GM12874 (cell line): ENCODE measurements around the gene RCHY1.

Experiments
- CTCF ChIP-seq: IDR thresholded peaks from 2 replicates; pipeline ENCODE4 v1.5.1; 2011; ENCODE audit warnings: low read depth, mild to moderate bottlenecking, control low read depth, low read length, moderate library complexity; ENCODE audit not compliant: insufficient read depth

The RCHY1 gene

GRCh38 chr4:75514131-75514948 lies at the start of gene RCHY1, which contains the start of gene THAP6:
Gene RCHY1, minus strand, starts transcription at chr4:75514403. Its CDS starts 117 bp downstream, at chr4:75514286.
Gene THAP6, plus strand, starts transcription at chr4:75514473. Its CDS starts 980 bp downstream, at chr4:75515453.
- no peak for TF ChIP-seq CTCF

GRCh38 chr4:75561789-75562188 lies 47.6 kb upstream of the RCHY1 start:
- TF ChIP-seq CTCF, result no peak

- no peak for TF ChIP-seq CTCF
Observed at GRCh38 chr4:75557696-75558095, 43.5 kb upstream of the RCHY1 start.

DNA sequence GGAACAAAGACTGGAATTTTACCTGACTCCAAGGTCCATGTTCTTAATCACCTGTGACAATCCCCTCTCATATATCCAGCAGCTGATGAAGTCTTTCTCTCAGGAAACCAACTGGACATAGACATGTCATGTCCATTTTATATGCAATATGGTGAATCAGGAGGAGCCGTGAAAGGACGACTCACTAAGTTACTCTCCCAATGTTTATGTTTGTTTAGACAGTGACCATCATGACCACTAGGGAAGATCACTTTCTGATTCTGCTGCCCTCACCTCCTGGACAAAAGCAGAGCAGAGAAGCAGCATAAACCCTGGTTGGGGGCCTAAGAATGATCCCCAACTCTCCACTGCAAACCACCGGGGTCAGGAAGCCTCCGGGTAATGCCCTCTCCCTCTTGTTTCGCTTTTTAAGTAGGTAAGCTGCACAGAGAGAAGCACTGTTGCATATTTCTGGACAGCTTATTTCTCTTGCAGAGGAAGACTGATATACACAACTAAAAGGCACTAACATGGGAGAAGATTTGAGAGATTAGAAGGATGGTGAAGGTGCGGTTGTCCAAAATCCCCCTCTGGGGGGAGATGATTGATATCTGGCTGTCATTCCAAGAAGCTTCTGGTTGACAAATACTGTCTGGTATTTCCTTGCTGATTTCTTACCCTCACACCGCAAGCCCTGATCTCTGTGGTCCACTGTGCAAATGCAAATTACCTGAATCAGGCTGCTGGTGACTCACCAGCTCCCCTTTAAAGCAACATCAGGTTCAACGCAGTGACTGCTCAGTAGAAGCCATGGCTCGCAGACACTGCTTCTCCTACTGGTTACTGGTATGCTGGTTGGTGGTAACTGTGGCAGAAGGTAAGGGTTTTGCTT lies 41.3 kb upstream of the RCHY1 start, which contains the start of gene ODAPH:
Gene ODAPH, plus strand, starts transcription at position 773 of the 871 bp plus-strand sequence. Its CDS starts 17 bp downstream, at position 790.
- TF ChIP-seq CTCF, result no peak

GRCh38 chr4:75552452-75552851 lies 38.2 kb upstream of the RCHY1 start:
- TF ChIP-seq CTCF, result no peak

DNA sequence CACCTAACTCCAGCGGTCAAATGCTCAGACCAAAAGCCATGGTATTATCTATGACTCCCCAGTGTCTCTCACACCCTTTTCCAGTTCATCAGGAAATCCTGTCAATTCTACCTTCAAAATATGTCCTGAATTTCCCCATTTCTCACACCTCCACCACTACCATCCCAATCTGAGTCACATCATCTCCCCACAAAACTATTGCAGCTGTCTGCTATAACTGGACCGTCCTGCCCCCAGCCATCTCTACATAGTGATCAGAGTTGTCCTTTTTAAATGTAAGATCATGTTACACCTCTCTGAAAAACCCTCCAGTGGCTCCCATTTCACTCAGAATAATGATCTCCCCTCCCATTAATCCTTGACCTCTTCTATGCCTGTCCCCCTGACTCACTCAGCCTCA lies 34.8 kb upstream of the RCHY1 start:
- TF ChIP-seq CTCF, result no peak
